Keratinocyte (primary cell): ENCODE measurements around the gene NAT9.

Experiments
- CTCF ChIP-seq, 3 experiments: IDR thresholded peaks in 1 of 3; conservative IDR thresholded peaks in 1 of 3; optimal IDR thresholded peaks in 1 of 3; 2 replicates in 2 of 3; 3 replicates in 1 of 3; pipeline versions ENCODE3 to v1.5.1; 2011; ENCODE audit warnings: low read length in 3 of 3, mild to moderate bottlenecking in 3 of 3, moderate library complexity in 2 of 3, control low read depth in 1 of 3, inconsistent platforms in 1 of 3; ENCODE audit not compliant: insufficient read depth in 2 of 3; ENCODE audit errors: extremely low read depth in 1 of 3
- EZH2 ChIP-seq: IDR thresholded peaks from one replicate; pipeline ENCODE4 v1.6.1; 2012; ENCODE audit warnings: inconsistent platforms, mild to moderate bottlenecking, low read length, moderate library complexity

DNA sequence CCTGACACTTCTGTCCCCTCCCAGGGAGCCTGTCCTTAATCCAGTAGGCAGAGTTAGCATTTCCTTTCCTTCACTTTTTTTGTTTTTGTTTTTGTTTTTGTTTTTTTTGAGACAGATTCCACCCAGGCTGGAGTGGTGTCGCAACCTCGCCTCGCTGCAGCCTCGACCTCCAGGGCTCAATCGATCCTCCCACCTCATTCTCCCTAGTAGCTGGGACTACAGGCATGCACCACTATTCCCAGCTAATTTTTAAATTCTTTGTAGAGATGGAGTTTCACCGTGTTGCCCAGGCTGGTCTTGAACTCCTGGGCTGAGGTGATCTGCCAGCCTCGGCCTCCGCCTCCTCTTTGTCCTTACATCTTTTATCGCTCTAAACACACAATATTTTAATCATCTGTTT, 23.7 kb downstream of the NAT9 start:
- TF ChIP-seq CTCF (optimal IDR thresholded peaks at IDR 0.05 in 1 of 3, IDR thresholded peaks at IDR 0.05 in 1 of 3, conservative IDR thresholded peaks at IDR 0.05 in 1 of 3; ENCODE audit: extremely low read depth in 1 of 3, insufficient read depth in 2 of 3, low read length in 3 of 3), result no peak
- no peak for TF ChIP-seq EZH2
